GM21737 (cell line): ENCODE data around the gene ZNF346.
"Not testable (repeated sequence)": the region's sequence is repeated elsewhere in the genome, so short reads cannot be mapped to it uniquely, and the experiment has no call there.

ENCODE experiments used
- ATAC-seq: cut with Tn5 transposase; IDR thresholded peaks from one replicate; pipeline ENCODE4 v1.9.1; 2021; ENCODE audit warnings: mild to moderate bottlenecking, moderate library complexity; ENCODE audit not compliant: unreplicated experiment

The ZNF346 gene

GRCh38 chr5:177006265-177006972 lies 16.1 kb upstream of the ZNF346 start, which contains the start of gene UIMC1:
TSS of gene UIMC1 (minus strand) at chr5:177006779. CDS start at chr5:176982615, 24,164 bp downstream.
- ATAC-seq = peak; percentile 64

GRCh38 chr5:177008716-177009115 lies 13.8 kb upstream of the ZNF346 start:
- no peak for ATAC-seq

- no peak for ATAC-seq
Observed at GRCh38 chr5:177010153-177010552, 12.3 kb upstream of the ZNF346 start.

GRCh38 chr5:177015156-177015555 lies 7.3 kb upstream of the ZNF346 start:
- no peak for ATAC-seq

GRCh38 chr5:177018341-177018740 lies 4.2 kb upstream of the ZNF346 start:
- no peak for ATAC-seq

GRCh38 chr5:177020033-177020432 lies 2.5 kb upstream of the ZNF346 start:
- ATAC-seq = no peak

GRCh38 chr5:177023303-177023664 lies 788 bp downstream of the ZNF346 start:
- ATAC-seq = peak; percentile 17

- no peak for ATAC-seq
Observed at GRCh38 chr5:177024559-177024958, 2.1 kb downstream of the ZNF346 start.

- ATAC-seq = no peak
Observed at GRCh38 chr5:177025101-177025601, 2.7 kb downstream of the ZNF346 start.

- no peak for ATAC-seq
Observed at GRCh38 chr5:177027665-177028064, 5.2 kb downstream of the ZNF346 start.

- no peak for ATAC-seq
Observed at GRCh38 chr5:177029498-177029897, 7.0 kb downstream of the ZNF346 start.

- ATAC-seq = no peak
Observed at GRCh38 chr5:177035976-177036375, 13.5 kb downstream of the ZNF346 start.

- ATAC-seq = no peak
Observed at GRCh38 chr5:177036443-177036842, 13.9 kb downstream of the ZNF346 start.

GRCh38 chr5:177036921-177037320 lies 14.4 kb downstream of the ZNF346 start:
- no peak for ATAC-seq

GRCh38 chr5:177040814-177041420 lies 18.4 kb downstream of the ZNF346 start:
- ATAC-seq = no peak

GRCh38 chr5:177041936-177042335 lies 19.4 kb downstream of the ZNF346 start:
- ATAC-seq = no peak

GRCh38 chr5:177043114-177043513 lies 20.6 kb downstream of the ZNF346 start:
- ATAC-seq = no peak

GRCh38 chr5:177043958-177044357 lies 21.5 kb downstream of the ZNF346 start:
- no peak for ATAC-seq

GRCh38 chr5:177044641-177045040 lies 22.1 kb downstream of the ZNF346 start:
- ATAC-seq = no peak

- no peak for ATAC-seq
Observed at GRCh38 chr5:177045631-177046030, 23.1 kb downstream of the ZNF346 start.

- not testable (repeated sequence) for ATAC-seq
Observed at GRCh38 chr5:177048531-177048930, 26.0 kb downstream of the ZNF346 start.

- ATAC-seq = no peak
Observed at GRCh38 chr5:177049285-177049684, 26.8 kb downstream of the ZNF346 start.
